Fibroblast of villous mesenchyme (primary cell): ENCODE data around the gene HBB. TPM values are rescaled to one million over a fixed set of nuclear protein-coding genes. Genes with fewer than 3 reads are reported as not detected.

ENCODE experiments used
- DNase-seq: peaks from one replicate; pipeline ENCODE4 v3.0.0-alpha.2; 2010; ENCODE audit warnings: low read depth
- H3K4me3 ChIP-seq: 2 replicates; pipeline ENCODE4 v1.5.1; 2011; ENCODE audit warnings: low read depth, mild to moderate bottlenecking, low read length
- total RNA-seq: library from RNA; depleted of rRNA; stranded (reverse); fragments of >200 nt; gene quantifications from 2 replicates; pipeline ENCODE4 v1.2.3, GENCODE V29; 2012
- TF ChIP-seq, protein P1 (sequence below): IDR thresholded peaks from 2 replicates; pipeline ENCODE4 v1.5.1; 2012; ENCODE audit warnings: low read depth, mild to moderate bottlenecking, low read length; ENCODE audit not compliant: insufficient read depth

Gene HBB
- total RNA-seq, 1 donor = not detected

DNA sequence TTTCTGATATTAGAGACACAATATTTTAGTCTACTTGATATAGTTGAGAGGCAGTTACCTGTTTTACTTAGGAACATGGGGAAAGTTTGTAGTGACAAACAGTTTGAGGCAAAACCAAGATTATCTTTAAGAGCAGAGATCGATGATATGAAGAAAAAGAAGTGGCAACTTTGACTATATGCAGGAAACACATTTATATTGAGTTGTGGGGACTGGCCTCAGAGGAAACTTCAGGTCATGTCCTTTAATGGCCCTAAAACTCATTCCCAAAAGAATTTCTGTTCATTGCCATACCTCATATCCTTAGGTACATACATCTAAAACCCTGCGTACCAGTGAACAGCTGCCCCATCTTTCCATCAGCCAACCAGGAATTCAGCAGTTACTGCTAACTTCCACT, 18.3 kb upstream of the HBB start:
- no peak overlapping the region for H3K4me3 ChIP-seq
- no peak for DNase-seq
- TF ChIP-seq, protein P1, sequence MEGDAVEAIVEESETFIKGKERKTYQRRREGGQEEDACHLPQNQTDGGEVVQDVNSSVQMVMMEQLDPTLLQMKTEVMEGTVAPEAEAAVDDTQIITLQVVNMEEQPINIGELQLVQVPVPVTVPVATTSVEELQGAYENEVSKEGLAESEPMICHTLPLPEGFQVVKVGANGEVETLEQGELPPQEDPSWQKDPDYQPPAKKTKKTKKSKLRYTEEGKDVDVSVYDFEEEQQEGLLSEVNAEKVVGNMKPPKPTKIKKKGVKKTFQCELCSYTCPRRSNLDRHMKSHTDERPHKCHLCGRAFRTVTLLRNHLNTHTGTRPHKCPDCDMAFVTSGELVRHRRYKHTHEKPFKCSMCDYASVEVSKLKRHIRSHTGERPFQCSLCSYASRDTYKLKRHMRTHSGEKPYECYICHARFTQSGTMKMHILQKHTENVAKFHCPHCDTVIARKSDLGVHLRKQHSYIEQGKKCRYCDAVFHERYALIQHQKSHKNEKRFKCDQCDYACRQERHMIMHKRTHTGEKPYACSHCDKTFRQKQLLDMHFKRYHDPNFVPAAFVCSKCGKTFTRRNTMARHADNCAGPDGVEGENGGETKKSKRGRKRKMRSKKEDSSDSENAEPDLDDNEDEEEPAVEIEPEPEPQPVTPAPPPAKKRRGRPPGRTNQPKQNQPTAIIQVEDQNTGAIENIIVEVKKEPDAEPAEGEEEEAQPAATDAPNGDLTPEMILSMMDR = no peak

GRCh38 chr11:5243816-5244180, 16.9 kb upstream of the HBB start:
- no peak for DNase-seq
- no peak overlapping the region for H3K4me3 ChIP-seq

DNA sequence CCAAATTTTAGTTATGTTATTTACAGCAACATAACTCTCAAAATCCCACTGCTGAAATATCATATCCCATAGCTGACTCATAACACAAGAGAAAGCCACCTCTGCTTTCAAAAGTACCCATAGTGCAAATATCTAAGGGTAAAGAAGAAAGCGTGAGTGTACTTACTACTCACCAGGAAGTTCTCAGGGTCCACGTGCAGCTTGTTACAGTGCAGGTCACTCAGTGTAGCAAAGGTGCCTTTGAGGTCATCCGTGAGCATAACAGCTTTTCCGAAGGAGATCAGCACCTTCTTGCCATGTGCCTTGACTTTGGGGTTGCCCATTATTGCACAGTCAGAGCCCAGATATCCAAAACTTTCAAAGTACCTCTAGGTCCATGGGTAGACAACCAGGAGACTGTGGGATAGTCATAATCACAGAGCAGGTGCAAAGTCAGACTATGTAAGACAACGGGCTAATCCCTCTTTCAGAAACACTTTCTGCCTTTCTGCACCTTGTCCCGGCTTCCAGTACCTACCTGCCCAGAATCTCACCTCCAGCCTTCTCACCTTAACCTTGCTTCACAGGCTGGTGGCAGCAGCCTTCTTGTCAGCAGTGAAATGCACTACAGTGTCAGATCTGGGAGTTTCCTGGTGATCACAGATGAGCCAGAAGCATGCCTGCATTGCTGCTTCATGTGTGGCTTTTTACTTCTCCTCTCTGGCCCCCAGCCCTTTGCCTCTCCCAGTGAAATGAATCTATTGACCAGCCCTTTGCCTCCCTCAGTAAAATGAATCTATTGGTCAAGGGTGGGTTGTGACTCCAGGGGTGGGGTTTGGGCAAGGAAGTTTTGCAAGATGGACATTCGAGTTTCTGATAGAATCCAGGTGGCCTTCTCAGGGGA, 16.3 kb upstream of the HBB start:
- no peak overlapping the region for H3K4me3 ChIP-seq
- DNase-seq = no peak
- TF ChIP-seq, protein P1 = no peak

More at GRCh38 chr11:5243816-5244180, 16.9 kb upstream of the HBB start:
- TF ChIP-seq, protein P1 = no peak

GRCh38 chr11:5242208-5242607, 15.3 kb upstream of the HBB start:
- DNase-seq = no peak
- TF ChIP-seq, protein P1 = no peak

GRCh38 chr11:5241458-5241857, 14.6 kb upstream of the HBB start:
- DNase-seq = no peak
- TF ChIP-seq, protein P1 = no peak
- H3K4me3 ChIP-seq = no peak overlapping the region

More at GRCh38 chr11:5242208-5242607, 15.3 kb upstream of the HBB start:
- H3K4me3 ChIP-seq = no peak overlapping the region

GRCh38 chr11:5240458-5240857, 13.6 kb upstream of the HBB start:
- TF ChIP-seq, protein P1 = no peak
- no peak overlapping the region for H3K4me3 ChIP-seq
- DNase-seq = no peak

GRCh38 chr11:5240056-5240455, 13.2 kb upstream of the HBB start:
- H3K4me3 ChIP-seq = no peak overlapping the region
- no peak for DNase-seq
- TF ChIP-seq, protein P1 = no peak
